NCI-H2107 treated with DMSO at 0.1 percent for 48 hours (cell line): Measurements from ENCODE around the gene ZNF280D.
A peak's percentile ranks its signal among the peaks of the same experiment; 100 is the strongest.

ENCODE experiments used
- DNase-seq: peaks from one replicate; lab custom pipeline; 2025; ENCODE audit not compliant: unreplicated experiment; lab: John Stamatoyannopoulos, UW

The ZNF280D gene

DNA sequence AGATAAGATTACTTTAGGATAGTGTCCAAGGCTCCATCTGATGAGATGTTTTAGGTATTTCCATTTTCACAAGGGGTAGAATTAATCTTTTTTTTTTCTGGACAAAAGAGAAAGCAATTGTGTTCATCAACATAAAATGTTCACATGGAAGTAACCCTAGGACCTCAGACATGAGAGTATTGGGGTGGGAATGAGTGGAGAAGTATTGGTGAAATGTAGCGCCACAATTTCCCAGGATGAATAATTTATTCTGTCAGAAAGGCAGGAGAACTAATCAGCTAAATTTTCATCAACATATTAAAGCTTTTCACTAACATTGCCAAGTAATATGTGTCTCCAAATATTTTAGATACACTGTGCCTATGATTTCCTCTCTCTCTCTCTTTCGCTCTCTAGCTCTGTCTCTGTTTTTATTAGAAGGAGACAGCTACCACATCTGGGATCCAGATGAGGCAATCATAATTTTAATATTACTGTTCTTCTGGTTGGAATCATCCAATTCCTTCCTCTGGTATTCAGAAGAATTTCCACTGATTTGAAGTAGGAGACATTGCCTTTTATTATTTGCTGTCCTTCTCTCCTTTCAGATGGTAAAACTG, 21.6 kb upstream of the ZNF280D start:
- DNase-seq, result no peak

DNA sequence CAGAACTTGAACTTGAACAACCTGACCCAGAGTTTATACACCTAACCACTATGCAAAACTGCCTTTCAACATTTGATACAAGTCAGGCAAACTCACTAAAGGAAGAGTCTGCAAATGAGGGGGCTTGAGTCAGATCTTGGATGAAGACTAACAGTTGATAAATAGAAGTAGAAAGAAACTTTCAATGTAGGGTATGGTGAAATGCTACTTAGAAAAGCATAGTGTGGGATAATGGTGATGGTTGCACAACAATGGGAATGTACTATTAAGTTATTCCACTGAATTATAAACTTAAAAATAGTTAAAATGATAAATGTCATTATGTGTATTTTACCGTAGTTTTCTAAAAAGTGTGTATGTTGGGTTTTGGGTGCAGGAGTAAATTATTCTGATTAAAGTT, 19.7 kb upstream of the ZNF280D start:
- DNase-seq, result no peak

DNA sequence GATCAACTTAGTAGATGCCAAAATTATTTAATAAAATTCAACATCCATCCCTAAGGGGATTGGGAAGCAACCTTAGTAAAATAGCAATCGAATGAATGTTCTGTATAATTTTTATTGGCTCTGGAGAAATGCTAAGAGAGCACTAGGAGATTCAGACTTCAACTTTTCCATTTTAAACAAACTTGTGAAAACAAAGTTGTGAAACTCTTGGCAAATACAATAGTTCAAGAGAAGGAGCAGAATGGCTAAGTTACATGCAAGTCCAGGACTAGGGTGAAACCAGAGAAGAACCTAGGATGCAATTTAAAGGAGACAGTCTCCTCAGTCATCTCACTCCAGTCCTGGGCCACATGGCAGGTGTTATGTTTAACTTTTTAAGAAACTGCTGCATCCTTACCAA, 16.7 kb upstream of the ZNF280D start:
- DNase-seq, result no peak

DNA sequence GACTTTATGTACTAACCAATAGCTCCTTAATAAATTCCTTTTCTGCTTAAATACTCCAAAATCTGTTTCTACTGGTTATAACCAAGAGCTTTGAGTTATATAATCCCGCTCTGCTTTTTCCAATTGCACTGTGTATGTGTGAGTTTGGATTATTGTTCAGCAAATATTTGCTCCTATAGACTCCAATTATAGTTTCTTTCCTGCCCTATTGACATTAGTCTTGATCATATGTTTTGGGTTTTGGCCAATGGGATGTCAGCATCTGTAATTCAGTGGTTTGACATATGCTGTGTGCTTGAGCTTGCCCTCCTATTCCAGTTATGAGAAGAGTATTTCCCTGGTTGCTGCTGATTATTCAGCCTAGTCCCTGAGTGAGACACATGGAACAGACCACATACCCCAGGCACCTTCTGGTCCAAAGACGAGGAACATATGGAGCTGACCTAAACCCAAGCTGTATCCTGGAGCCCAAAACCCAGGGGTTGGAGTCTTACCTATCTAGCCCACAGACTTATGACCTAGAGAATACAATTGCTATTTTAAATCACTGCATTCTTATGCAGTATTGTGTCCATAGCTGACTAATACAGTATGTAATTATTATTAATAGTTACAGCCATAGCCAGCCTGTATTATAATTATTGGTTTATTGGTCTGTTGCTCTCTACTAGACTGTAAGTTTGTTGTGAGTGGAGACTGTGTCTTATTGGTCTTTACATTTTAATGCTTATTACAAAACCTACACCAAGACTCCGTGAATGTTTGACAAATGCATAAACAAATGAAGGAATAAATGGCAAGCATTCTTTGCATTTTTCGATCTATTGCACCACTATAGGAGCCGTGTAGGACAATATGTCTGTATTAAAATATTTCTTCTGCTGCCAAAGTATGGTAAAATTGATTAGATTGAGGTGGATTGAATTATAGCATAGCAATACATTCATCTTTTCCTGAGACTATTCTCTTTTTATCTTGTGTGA, 11.7 kb upstream of the ZNF280D start:
- DNase-seq, result no peak

DNA sequence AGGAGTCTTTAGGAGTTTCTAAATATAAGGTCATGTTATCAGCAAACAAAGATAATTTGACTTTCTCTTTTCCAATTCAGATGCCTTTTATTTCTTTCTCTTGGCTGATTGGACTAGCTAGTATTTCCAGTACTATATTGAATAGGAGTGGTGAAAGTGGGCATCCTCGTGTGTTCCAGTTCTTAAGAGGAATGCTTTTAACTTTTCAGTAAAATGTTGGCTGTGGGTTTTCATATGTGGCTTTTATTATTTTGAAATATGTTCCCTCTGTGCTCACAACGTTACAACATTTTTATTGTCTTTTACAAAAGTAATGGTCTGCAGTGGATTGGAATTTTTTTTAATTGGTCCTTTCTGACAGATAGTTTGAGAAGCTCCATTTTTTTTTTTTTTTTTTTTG, 8.2 kb upstream of the ZNF280D start:
- no peak for DNase-seq

DNA sequence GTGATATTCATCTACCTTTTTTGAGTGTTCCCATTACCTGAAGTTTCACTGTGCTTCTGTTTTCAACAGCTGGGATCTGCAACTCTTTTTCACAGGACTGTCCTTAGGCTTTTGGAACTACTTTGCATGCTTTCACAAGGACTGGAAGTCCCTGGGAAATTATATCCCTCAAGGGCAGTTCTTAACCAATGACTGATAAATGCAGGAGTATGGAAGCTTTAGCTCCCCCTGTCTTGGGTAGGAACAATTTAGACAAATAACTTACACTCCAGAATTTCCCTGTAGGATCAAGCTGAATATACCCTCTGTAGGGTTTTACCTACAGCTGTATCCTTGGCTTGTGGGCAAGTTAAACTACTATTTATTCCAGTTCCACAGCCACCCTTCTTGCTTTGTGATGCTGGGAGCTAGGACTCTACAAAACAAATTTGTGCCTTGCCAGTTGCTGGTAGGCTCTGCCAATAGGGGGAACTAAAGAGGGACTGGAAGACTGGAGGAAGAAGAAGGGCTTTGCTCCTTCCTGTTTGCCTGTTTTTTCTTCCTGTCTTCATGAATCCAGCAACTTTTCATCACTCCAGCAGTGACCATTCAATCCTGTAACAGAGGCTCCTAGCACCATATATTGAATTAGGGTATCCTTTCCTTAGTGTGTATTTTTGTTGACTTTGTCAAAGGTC, 6.8 kb upstream of the ZNF280D start:
- DNase-seq, result no peak

DNA sequence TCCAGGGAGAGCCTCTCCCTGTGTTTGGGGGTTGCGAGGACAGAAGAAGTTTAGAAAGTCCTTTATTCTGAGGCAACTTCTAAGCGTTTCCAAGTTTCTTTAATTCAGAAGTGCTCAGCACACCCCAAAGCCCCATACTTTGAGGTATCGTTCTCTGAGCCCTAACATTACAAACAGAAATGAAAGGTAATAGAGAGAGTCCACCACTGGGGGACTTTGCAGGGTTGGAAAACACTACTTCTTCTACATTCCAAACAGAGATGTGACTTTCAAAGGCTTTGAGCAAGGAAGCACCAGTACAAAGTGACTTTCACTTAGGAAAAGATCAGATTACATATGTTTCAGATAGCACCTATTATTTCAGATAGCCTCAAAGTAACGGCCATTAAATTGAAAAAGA, 6.2 kb upstream of the ZNF280D start:
- no peak for DNase-seq

DNA sequence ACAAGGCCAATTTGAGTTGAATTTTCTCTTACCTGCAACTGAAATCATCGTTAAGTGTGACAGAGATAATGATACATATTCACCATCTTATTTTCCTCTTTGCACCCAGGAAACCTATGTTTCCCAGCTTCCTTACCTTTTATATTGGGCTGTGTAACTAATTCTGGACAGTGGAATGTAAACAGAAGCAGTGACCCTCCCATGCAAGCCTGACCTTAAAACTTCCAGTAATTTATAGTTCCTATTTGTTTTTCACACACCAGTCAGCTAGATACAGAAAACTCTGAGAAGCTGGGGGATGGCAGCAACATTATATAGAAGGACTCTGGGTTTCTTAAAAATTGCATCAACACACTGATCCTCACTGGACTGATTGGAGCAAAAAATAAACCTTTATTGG, 4.5 kb upstream of the ZNF280D start:
- DNase-seq, result no peak

DNA sequence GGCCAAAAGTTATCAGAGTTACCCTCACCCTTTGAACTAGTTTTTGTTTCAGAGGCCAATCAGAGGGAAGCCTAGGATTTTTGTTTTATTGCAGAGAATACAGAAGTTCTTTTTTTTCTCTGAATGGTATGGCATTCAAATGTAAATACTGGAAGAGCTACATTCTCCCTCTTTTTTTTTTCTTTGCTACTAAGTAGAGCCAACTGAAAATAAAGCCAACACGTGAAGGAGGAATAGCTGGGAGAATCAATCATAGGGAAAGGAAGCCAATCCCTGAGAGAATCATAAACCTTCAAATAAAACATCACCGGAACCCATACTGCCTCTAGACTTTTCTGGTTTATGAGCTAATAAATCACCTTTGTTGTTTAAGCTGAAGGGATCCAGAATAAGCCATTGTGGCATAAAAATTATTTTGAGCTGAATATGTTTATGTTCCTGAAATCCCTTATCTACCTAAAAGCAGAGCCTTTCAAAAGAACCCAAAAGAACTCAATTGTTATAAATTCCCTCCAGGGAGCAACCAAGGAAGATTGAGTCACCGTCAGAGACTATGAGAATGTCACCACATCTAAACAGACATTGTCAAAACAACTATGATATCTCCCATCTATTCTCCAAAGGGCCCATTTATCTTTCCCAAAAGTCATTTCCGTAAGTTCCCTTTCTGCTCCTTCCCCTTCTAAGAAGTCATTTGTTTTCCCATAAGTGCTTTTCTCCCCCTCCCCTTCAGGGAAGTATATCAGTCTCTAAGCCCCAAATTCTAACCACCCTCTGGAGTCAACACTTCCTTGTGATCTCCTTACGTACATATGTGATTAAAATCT, 3.8 kb upstream of the ZNF280D start:
- DNase-seq, result no peak

DNA sequence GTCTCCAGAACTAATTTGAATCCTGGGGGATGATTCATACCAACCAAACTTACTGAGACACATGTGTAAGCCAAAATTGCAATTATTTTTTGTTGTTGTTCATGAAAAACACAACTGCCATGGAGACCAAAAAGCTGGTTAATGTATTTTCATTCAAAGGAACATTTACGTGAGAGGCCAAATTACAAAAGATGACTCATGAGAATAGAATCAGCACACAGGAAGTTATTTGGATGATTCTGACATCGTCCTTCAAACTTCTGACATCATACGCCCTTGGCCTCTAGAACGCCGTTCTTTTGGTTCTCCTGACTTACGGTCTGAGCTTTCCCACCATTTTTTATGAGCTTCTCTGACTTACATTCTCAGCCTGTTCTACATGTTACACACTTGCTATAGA, 3.0 kb upstream of the ZNF280D start:
- DNase-seq, result no peak

DNA sequence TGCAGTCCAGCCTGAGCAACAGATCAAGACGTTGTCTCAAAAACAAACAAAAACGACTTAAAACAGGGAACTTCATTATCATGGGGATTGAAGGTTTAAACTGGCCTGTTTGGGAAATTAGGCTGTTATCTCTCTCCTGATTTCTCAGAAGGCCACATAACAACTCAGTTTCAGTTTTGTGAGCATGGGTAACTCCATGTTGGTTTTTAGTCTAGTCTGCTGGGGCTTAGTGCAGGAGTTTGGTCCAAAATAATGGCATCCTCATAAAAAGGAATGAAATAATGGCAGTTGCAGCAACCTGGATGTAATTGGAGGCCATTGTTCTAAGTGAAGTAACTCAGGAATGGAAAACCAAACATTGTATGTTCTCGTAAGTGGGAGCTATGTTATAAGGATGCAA, 2.3 kb upstream of the ZNF280D start:
- DNase-seq, result no peak

DNA sequence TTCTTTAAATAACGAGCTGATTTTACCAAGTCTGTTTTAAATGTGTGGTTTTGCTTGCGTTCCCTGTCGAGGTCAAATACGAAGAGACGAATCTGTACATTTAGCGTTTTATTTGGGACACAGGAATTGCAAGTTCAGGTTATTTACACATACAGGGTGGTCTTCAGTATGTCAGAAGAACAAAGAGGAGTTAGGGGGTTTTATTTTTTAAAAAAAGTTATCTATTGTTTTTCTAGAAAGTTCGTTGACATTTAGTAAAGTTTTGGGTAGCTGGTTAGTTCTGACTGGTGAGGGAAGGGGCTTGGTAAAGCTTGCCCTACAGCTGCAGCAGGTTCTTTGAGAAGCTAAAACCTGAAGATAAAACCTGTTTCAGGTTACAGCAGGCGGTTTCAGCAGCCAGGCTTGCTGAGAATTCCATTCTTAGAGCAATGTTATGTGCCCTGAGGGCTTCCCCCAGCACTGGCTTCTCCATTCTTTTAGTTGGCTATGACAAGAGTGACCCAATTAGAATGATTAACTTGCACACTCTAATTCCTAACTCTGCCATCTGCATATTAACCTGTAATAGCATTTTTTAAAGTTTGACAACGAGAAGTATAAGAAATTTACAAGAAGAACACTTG, 815 bp upstream of the ZNF280D start:
- DNase-seq, result no peak

DNA sequence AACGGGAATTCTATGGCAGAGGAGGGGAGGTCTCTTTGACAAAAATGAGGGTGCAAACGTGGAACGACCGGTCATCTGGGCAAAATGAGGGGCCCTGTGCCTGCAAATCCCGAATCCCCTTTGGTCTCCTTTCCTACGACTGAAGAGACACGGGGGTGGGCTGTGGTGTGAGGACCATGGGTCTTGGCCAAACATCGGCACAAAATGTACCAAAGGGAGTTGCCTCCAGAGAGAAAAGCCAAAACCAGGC, 498 bp downstream of the ZNF280D start:
- DNase-seq, result peak; percentile 8

DNA sequence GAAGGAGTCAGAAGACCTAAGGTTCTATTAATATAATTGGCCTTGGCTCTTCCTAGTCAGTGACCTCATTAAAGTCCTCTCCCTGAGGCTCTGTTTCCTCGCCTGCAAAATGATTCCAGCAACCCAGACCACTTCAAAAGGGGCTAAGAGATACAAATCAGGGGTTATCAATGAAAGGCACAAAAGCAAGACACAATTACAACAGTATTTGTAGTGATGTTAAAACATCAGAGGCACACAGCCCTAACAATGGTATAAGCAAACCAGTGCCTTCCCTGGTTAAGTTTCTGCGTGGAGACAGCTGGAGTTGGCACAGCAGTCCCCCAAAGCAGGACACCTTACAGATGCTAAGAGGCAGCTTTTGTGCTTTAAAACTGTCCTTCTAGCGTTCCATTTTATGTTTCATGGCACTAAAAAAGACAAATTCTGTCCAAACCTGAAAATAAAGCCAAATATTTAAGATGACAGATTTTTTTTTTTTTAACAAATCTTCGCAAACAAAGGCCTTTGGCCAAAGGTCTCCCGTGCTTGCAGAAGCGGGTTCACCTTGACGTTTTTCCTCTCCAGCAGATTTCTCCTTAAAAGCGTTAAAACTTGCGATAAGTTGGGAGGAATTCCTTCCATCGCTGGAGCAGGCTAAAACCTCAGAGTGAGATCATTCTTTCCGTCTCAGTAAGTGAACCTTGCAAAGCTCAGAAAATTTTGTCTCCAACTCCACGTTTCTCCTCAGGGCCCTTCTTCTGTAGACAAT, 999 bp downstream of the ZNF280D start:
- DNase-seq, result no peak

DNA sequence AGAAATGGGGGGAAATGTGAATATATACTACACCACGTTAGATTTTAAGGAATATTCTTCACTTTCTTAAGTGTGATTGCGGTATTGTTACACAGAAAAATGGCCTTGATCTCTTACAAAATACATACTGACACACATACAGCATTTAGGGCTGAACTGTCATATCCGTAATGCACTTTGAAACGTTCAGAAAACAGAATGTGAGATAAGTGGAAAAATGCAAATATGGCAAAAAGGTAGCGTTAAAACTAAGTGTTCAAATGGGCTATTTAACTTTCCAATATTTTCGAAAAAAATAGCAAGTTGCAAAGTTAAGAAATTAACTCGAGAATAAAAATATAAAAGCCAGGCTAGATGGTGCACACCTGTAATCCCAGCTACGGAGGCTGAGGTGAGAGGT, 1.8 kb downstream of the ZNF280D start:
- DNase-seq, result no peak

DNA sequence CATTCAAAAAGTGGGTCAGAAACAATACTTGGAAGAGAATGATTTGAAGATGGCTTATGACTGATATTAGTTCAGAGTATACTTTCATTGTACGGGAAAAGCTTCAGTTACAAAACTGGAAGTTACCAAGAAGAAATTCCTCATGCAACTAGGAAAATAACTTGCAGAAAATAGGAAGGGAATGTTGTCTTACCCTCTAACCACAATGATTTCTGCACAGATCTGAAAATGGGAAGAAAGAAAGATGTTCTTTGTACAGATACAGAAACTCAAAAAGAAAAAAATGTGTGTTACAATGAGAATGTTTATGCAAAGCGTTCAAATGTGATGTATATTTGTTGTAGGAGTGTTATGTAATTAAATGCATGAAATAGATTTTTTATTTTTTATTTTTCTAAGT, 3.7 kb downstream of the ZNF280D start:
- DNase-seq, result no peak

DNA sequence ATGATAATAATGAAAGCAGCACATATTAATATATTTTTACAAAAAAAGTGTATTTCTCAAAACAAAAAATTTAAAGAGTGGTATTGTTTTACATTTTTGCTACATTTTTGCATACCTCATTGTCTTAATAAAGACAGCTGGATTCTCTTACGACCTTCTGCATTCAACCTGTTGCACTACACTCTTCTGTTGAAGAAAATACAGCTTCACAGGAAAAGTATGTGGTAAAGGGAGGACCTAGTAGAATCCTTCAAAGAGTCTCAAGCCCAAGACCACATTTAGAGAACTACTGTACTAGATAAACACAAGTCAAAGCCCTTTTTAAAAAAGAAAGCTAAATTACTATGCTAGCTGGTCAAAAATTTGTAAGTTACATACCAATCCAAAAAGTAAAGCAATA, 7.9 kb downstream of the ZNF280D start:
- no peak for DNase-seq

DNA sequence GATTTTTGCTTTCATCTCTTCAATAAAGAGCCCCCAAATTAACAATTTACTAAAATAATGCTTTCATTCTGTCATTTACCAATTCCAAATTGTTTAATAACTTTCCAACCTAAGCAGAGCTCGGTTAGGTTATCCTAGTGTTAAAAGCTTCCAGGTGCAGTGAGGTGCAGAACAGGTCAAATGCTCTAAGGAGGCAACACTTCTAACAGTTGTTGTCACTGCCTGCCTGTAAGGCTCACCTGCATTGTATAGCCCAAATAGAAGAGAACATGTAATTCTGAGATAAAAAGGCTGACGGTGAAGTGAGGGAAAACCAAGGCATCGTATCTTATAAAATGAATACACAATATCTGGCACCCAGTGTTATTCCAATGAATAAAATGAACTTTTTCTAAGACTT, 9.1 kb downstream of the ZNF280D start:
- DNase-seq, result no peak

DNA sequence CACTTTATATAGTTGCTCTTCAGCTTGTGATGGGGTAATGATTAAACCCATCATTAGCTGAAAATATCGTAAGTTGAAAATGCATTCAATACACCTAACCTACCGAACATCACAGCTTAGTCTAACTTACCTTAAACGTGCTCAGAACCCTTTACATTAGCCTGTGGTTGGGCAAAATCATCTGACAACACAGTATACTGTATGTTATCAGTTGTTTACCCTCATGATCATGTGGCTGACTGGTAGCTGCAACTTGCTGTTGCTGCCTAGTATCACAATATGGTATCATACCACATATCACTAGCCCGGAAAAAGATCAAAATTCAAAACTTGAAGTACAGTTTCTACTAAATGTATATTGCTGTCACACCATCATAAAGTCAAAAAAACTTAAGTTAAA, 9.5 kb downstream of the ZNF280D start:
- DNase-seq, result no peak

DNA sequence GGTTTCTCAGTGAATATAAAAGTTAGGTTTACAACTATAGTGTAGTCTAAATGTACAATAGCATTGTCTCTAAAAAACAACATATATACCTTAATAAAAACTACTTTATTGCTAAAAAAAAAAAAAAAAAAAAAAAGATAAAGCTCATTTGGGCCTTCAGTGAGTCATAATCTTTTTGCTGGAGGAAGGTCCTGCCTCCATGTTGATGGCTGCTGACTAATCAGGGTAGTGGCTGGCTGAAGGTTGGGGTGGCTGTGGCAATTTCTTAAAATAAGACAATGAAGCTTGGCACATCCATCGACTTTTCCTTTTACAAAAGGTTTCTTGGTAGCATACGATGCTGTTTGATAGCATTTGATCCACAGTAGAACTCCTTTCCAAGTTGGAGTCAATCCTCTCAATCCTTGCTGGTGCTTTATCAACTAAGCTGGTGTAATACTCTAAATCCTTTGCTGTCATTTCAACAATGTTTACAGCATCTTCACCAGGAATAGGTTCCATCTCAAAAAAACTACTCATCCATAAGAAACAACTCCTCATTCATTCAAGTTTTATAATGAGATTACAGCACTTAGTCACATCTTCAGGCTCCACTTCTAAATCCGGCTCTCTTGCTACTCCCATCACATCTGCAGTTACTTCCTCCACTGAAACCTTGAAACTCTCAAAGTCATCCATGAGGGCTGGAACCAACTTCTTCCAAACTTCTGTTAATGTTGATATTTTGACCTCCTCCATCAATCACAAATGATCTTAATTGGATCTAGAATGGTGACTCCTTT, 13.3 kb downstream of the ZNF280D start:
- DNase-seq, result no peak
